CD14-positive monocyte (primary cell): ENCODE measurements around the gene RPL7L1. TPM values are rescaled to one million over a fixed set of nuclear protein-coding genes. Genes with fewer than 3 reads are reported as not detected.

Experiments
- DNase-seq, 3 donors: peaks; one replicate each; pipeline ENCODE4 v3.0.0-alpha.2; 2011 to 2022
- H2AFZ ChIP-seq: 2 replicates; pipeline ENCODE4 v1.6.0; 2012; ENCODE audit warnings: mild to moderate bottlenecking, low read depth, low read length, inconsistent platforms; ENCODE audit not compliant: insufficient read depth, poor library complexity, severe bottlenecking
- H3K27ac ChIP-seq, 2 donors: 1 replicate in 1 of 2; 2 replicates in 1 of 2; pipeline ENCODE4 v1.5.1; 2012 to 2013; ENCODE audit warnings: low read length in 2 of 2, control low read depth in 1 of 2, inconsistent platforms in 1 of 2, low read depth in 1 of 2, mild to moderate bottlenecking in 1 of 2
- H3K27me3 ChIP-seq, 2 donors: one replicate each; pipeline versions ENCODE4 v1.6.0 to v1.6.1; 2011 to 2013; ENCODE audit warnings: low read length in 2 of 2; ENCODE audit not compliant: control insufficient read depth in 2 of 2, insufficient read depth in 2 of 2
- H3K36me3 ChIP-seq, 2 donors: replicated peaks in 1 of 2; 1 replicate in 1 of 2; 2 replicates in 1 of 2; pipeline versions ENCODE4 v1.5.1 to v1.6.1; 2012 to 2013; ENCODE audit warnings: low read length in 2 of 2, control low read depth in 1 of 2, inconsistent platforms in 1 of 2, mild to moderate bottlenecking in 1 of 2; ENCODE audit not compliant: insufficient read depth in 2 of 2, control insufficient read depth in 1 of 2
- H3K4me1 ChIP-seq, 2 donors: 1 replicate in 1 of 2; 2 replicates in 1 of 2; pipeline versions ENCODE4 v1.5.1 to v1.6.1; 2012 to 2013; ENCODE audit warnings: low read length in 2 of 2, control low read depth in 1 of 2, inconsistent platforms in 1 of 2, mild to moderate bottlenecking in 1 of 2, moderate library complexity in 1 of 2; ENCODE audit not compliant: insufficient read depth in 2 of 2, control insufficient read depth in 1 of 2
- H3K4me2 ChIP-seq: replicated peaks from 2 replicates; pipeline ENCODE3; 2012; ENCODE audit warnings: low read length, moderate library complexity, mild to moderate bottlenecking; ENCODE audit not compliant: poor library complexity, severe bottlenecking; ENCODE audit errors: extremely low read depth
- H3K4me3 ChIP-seq, 3 experiments: fragments of 200-600 bp in 1 of 3; sonication (generic) in 1 of 3; replicated peaks in 1 of 3; 1 replicate in 2 of 3; 2 replicates in 1 of 3; pipeline ENCODE4 v1.5.1; 2011 to 2013; ENCODE audit warnings: low read length in 3 of 3, mild to moderate bottlenecking in 3 of 3, control low read depth in 2 of 3, low read depth in 2 of 3, inconsistent platforms in 1 of 3, moderate library complexity in 1 of 3
- H3K79me2 ChIP-seq: 2 replicates; pipeline ENCODE4 v1.6.0; 2012; ENCODE audit warnings: mild to moderate bottlenecking, control low read depth, inconsistent platforms, low read length, moderate library complexity; ENCODE audit not compliant: insufficient read depth
- H3K9ac ChIP-seq: 2 replicates; pipeline ENCODE4 v1.6.0; 2017; ENCODE audit warnings: low read length, mild to moderate bottlenecking; ENCODE audit not compliant: insufficient read depth, poor library complexity, severe bottlenecking
- H3K9me3 ChIP-seq, 2 donors: replicated peaks in 1 of 2; 1 replicate in 1 of 2; 2 replicates in 1 of 2; pipeline versions ENCODE4 v1.5.1 to v1.6.1; 2012 to 2013; ENCODE audit warnings: low read length in 2 of 2, control low read depth in 1 of 2; ENCODE audit not compliant: control insufficient read depth in 1 of 2, insufficient read depth in 1 of 2
- H4K20me1 ChIP-seq: 2 replicates; pipeline ENCODE4 v1.6.0; 2012; ENCODE audit warnings: mild to moderate bottlenecking, low read length, control low read depth, moderate library complexity; ENCODE audit not compliant: insufficient read depth
- H3K27ac Mint-ChIP-seq, 7 donors: one replicate each; pipeline ENCODE4 v1.8.0; 2020; ENCODE audit warnings: mild to moderate bottlenecking in 7 of 7, mixed read lengths in 7 of 7, moderate library complexity in 6 of 7, inconsistent platforms in 2 of 7
- H3K27me3 Mint-ChIP-seq, 3 donors: one replicate each; pipeline ENCODE4 v1.8.0; 2021 to 2022; ENCODE audit warnings: low read depth in 3 of 3, mild to moderate bottlenecking in 3 of 3, mixed read lengths in 3 of 3, moderate library complexity in 3 of 3, inconsistent platforms in 1 of 3
- H3K36me3 Mint-ChIP-seq, 2 donors: one replicate each; pipeline ENCODE4 v1.8.0; 2020; ENCODE audit warnings: mixed read lengths in 2 of 2, inconsistent platforms in 1 of 2, mild to moderate bottlenecking in 1 of 2
- H3K4me1 Mint-ChIP-seq: one replicate; pipeline ENCODE4 v1.8.0; 2020; ENCODE audit warnings: mild to moderate bottlenecking, mixed read lengths
- H3K4me3 Mint-ChIP-seq, 2 donors: one replicate each; pipeline ENCODE4 v1.8.0; 2020; ENCODE audit warnings: mild to moderate bottlenecking in 2 of 2, mixed read lengths in 2 of 2, moderate library complexity in 1 of 2
- H3K9me3 Mint-ChIP-seq, 7 donors: one replicate each; pipeline ENCODE4 v1.8.0; 2020 to 2022; ENCODE audit warnings: mixed read lengths in 7 of 7, mild to moderate bottlenecking in 6 of 7, moderate library complexity in 6 of 7, inconsistent platforms in 2 of 7
- WGBS: methylation state at CpG from one replicate; pipeline ENCODE4 v1.1.5; 2013; ENCODE audit warnings: missing lambda C conversion rate; ENCODE audit not compliant: insufficient coverage; 5-methylcytosine and 5-hydroxymethylcytosine counted together
- intact Hi-C, 2 donors: fragments of 100-400 bp; cut with micrococcal nuclease; formaldehyde crosslinking; loops; one replicate each; pipeline versions ENCODE4 v1.15.0 to v1.15.1; 2023
- polyA plus RNA-seq, 3 donors: library from polyadenylated mRNA; depleted of rRNA in 1 of 3; unstranded in 2 of 3; stranded (reverse) in 1 of 3; fragments of 300-500 nt in 2 of 3; fragments of >200 nt in 1 of 3; fragmentation: Illumina TruSeq in 2 of 3; gene quantifications; 1 replicate in 2 of 3; 2 replicates in 1 of 3; pipeline ENCODE4 v1.2.3, GENCODE V29; 2012 to 2021
- TF ChIP-seq, protein P1 (sequence below): fragments of 200-600 bp; IDR thresholded peaks from one replicate; pipeline ENCODE4 v1.8.0; 2022; ENCODE audit warnings: antibody characterized with exemption, mild to moderate bottlenecking

Gene RPL7L1
- polyA plus RNA-seq, 3 donors, result 7.6 to 35.5 (median 29.7) TPM

DNA sequence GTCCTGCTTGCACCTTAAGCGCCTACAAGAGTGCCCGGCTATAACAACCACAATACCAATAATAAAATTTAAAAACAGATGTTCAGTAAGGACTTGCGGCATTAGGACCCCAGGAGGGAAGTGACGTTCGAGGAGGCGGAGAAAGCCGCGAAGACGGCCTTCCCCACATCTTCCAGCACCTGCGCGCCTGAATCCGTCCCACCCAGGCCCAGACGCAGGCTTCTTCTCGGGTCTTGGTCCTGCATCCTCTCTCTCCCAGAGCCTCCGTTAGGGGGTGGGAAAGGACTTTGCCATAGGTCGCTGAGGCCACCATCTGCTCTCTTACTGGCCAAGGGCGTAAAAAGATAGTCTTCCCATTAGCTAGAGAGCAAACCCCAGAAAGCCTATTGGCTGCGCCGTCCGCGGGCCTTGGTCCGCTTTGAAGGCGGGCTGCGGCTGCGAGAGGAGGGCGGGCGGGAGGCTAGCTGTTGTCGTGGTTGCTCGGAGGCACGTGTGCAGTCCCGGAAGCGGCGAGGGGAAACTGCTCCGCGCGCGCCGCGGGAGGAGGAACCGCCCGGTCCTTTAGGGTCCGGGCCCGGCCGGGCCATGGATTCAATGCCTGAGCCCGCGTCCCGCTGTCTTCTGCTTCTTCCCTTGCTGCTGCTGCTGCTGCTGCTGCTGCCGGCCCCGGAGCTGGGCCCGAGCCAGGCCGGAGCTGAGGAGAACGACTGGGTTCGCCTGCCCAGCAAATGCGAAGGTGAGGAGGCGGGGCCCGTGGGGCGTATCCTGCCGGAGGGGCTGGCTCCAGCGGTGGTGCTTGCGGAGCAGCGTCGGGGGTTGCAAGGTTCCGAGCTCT, 49.8 kb downstream of the RPL7L1 start, which contains the start of gene CNPY3:
CNPY3 (plus strand) TSS at position 495 of the 835 bp plus-strand sequence; CDS start at position 586, 91 bp downstream.
- intact Hi-C loops, result no loop called here
- H3K4me1 Mint-ChIP-seq, result peaks cover 53% of the 10 kb centered on the region
- Histone ChIP-seq H3K27ac (peak within 1 kb of the TSS; percentile 93 to 97), H3K36me3 (peaks cover 10 to 11% of the 10 kb centered on the region in 2 donors), H3K27me3 (no peaks in the 10 kb centered on the region), H3K4me2 (peak within 1 kb of the TSS; percentile 84), H3K4me3 (peak within 1 kb of the TSS; percentile 72 to 99 (median 86)), H3K9ac (peak within 1 kb of the TSS; percentile 92), H3K4me1 (peaks cover 57 to 66% of the 10 kb centered on the region in 2 donors), H2AFZ (peak within 1 kb of the TSS; percentile 75), H3K9me3 (no peaks in the 10 kb centered on the region), H4K20me1 (peaks cover 38% of the 10 kb centered on the region), H3K79me2 (peaks cover 43% of the 10 kb centered on the region)
- peak within 1 kb of the TSS; percentile 98 to 100 (median 99) for H3K27ac Mint-ChIP-seq
- WGBS, result under 1% methylated on average over 55 of the region's 63 CpGs
- H3K9me3 Mint-ChIP-seq, result no peaks in the 10 kb centered on the region
- peaks cover 15 to 25% of the 10 kb centered on the region in 2 donors for H3K36me3 Mint-ChIP-seq
- TF ChIP-seq, protein P1, sequence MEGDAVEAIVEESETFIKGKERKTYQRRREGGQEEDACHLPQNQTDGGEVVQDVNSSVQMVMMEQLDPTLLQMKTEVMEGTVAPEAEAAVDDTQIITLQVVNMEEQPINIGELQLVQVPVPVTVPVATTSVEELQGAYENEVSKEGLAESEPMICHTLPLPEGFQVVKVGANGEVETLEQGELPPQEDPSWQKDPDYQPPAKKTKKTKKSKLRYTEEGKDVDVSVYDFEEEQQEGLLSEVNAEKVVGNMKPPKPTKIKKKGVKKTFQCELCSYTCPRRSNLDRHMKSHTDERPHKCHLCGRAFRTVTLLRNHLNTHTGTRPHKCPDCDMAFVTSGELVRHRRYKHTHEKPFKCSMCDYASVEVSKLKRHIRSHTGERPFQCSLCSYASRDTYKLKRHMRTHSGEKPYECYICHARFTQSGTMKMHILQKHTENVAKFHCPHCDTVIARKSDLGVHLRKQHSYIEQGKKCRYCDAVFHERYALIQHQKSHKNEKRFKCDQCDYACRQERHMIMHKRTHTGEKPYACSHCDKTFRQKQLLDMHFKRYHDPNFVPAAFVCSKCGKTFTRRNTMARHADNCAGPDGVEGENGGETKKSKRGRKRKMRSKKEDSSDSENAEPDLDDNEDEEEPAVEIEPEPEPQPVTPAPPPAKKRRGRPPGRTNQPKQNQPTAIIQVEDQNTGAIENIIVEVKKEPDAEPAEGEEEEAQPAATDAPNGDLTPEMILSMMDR, result no peak
- DNase-seq, result peak; percentile 94 to 96 (median 95)
- H3K4me3 Mint-ChIP-seq, result peak within 1 kb of the TSS; percentile 99
- H3K27me3 Mint-ChIP-seq, result peaks cover 1 to 3% (median 2%) of the 10 kb centered on the region in 3 donors

DNA sequence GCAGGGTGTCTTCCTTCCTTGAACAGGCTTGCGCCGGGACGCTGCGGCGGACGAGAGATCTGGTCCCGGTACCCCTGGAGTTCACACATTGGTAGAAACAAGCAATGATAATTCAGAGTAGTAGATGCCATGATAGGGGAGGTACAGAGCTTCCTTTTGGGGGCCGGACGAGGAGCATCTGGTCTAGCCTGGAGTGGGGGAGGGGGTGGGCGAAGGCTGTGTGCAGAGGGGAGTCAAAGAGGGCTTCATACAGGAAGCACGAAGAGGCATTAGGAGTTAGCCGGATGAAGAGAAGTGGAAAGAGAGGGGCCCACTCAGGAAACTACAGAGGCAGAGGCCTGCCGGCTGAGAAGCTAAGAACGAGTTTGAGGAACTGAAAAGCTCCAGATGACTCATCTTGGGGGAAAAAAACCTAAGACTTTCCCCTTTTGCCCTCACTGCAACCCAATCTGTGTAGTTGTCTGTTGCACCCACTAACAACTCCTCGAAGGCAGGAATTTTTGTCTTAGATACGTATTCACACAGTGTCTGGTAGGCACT, 50.5 kb downstream of the RPL7L1 start:
- peaks cover 17% of the 10 kb centered on the region in 2 donors for H3K36me3 ChIP-seq
- Mint-ChIP-seq H3K4me1 (peaks cover 59% of the 10 kb centered on the region), H3K9me3 (no peaks in the 10 kb centered on the region), H3K27ac (peak overlapping the region; percentile 98 to 100 (median 99)), H3K27me3 (peaks cover 1 to 3% (median 2%) of the 10 kb centered on the region in 3 donors), H3K36me3 (peaks cover 22 to 32% of the 10 kb centered on the region in 2 donors), H3K4me3 (peak overlapping the region; percentile 99)
- H3K9me3 ChIP-seq, result no peaks in the 10 kb centered on the region
- peak overlapping the region; percentile 93 to 97 for H3K27ac ChIP-seq
- peak overlapping the region; percentile 72 to 99 (median 86) for H3K4me3 ChIP-seq
- H3K79me2 ChIP-seq, result peaks cover 50% of the 10 kb centered on the region
- peak overlapping the region; percentile 92 for H3K9ac ChIP-seq
- H3K4me1 ChIP-seq, result peaks cover 62 to 70% of the 10 kb centered on the region in 2 donors
- intact Hi-C loops, result loop anchor here (5.0 kb wide), 3 partner anchors 47 to 242 kb away; partner anchors contain the start of genes PEX6 (in 1 of the 2), SRF (in 1 of the 2) and TBCC (in 1 of the 2)
- H3K27me3 ChIP-seq, result no peaks in the 10 kb centered on the region
- peaks cover 45% of the 10 kb centered on the region for H4K20me1 ChIP-seq
- peak overlapping the region; percentile 84 for H3K4me2 ChIP-seq
- WGBS, result 0% methylated on average over 9 of the region's 16 CpGs
- peak; percentile 84 to 95 (median 93) for DNase-seq
- peak overlapping the region; percentile 75 for H2AFZ ChIP-seq
- TF ChIP-seq, protein P1, result no peak
